GM23248 (cell line): ENCODE results near the gene FBXO15. TPM values are rescaled to one million over a fixed set of nuclear protein-coding genes. Genes with fewer than 3 reads are reported as not detected.
A peak's percentile ranks its signal among the peaks of the same experiment; 100 is the strongest.

Source experiments
- DNase-seq: peaks from one replicate; pipeline ENCODE4 v3.0.0-alpha.2; 2015
- H2AFZ ChIP-seq: fragments of 200-600 bp; sonication (generic); 2 replicates; pipeline ENCODE4 v1.6.1; 2016; ENCODE audit warnings: antibody characterized with exemption
- H3F3A ChIP-seq: fragments of 200-600 bp; sonication (generic); 2 replicates; pipeline ENCODE4 v1.6.1; 2016; ENCODE audit warnings: mild to moderate bottlenecking, antibody characterized with exemption, mixed run types; ENCODE audit not compliant: insufficient read depth
- H3K27ac ChIP-seq: fragments of 200-600 bp; sonication (generic); 2 replicates; pipeline ENCODE4 v1.5.1; 2016; ENCODE audit warnings: mild to moderate bottlenecking
- H3K27me3 ChIP-seq: fragments of 200-600 bp; sonication (generic); replicated peaks from 2 replicates; pipeline ENCODE4 v1.6.1; 2016; ENCODE audit warnings: mild to moderate bottlenecking; ENCODE audit not compliant: insufficient read depth
- H3K36me3 ChIP-seq: fragments of 200-600 bp; sonication (generic); 2 replicates; pipeline ENCODE4 v1.6.1; 2016; ENCODE audit warnings: low read depth, mild to moderate bottlenecking
- H3K4me1 ChIP-seq: fragments of 200-600 bp; sonication (generic); 2 replicates; pipeline ENCODE4 v1.6.1; 2016; ENCODE audit warnings: mild to moderate bottlenecking; ENCODE audit not compliant: insufficient read depth
- H3K4me2 ChIP-seq: fragments of 200-600 bp; sonication (generic); one replicate; pipeline ENCODE4 v1.6.1; 2016; ENCODE audit warnings: mild to moderate bottlenecking; ENCODE audit not compliant: unreplicated experiment
- H3K4me3 ChIP-seq: fragments of 200-600 bp; sonication (generic); 2 replicates; pipeline ENCODE4 v1.5.1; 2016; ENCODE audit warnings: mild to moderate bottlenecking
- H3K79me2 ChIP-seq: fragments of 200-600 bp; sonication (generic); 2 replicates; pipeline ENCODE4 v1.6.1; 2016; ENCODE audit warnings: mild to moderate bottlenecking; ENCODE audit not compliant: insufficient read depth
- H3K9ac ChIP-seq: fragments of 200-600 bp; sonication (generic); 2 replicates; pipeline ENCODE4 v1.6.1; 2016; ENCODE audit warnings: mild to moderate bottlenecking
- H3K9me2 ChIP-seq: fragments of 200-600 bp; sonication (generic); 2 replicates; pipeline ENCODE4 v1.6.1; 2016; ENCODE audit warnings: mixed run types, mild to moderate bottlenecking, moderate library complexity; ENCODE audit not compliant: insufficient read depth
- H3K9me3 ChIP-seq: fragments of 200-600 bp; sonication (generic); one replicate; pipeline ENCODE4 v1.6.1; 2017; ENCODE audit warnings: low read depth
- H4K20me1 ChIP-seq: fragments of 200-600 bp; sonication (generic); 2 replicates; pipeline ENCODE4 v1.6.0; 2016; ENCODE audit not compliant: insufficient read depth
- EZH2 ChIP-seq: fragments of 200-600 bp; sonication (generic); IDR thresholded peaks from 2 replicates; pipeline ENCODE4 v1.6.1; 2018; ENCODE audit warnings: antibody characterized with exemption, mild to moderate bottlenecking; ENCODE audit not compliant: insufficient read depth, poor library complexity, severe bottlenecking
- EZH2phosphoT487 ChIP-seq: fragments of 200-600 bp; sonication (generic); IDR thresholded peaks from 2 replicates; pipeline ENCODE4 v1.6.1; 2018; ENCODE audit warnings: antibody characterized with exemption, moderate library complexity, mild to moderate bottlenecking, low read depth; ENCODE audit not compliant: insufficient read depth
- WGBS, 2 experiments: methylation state at CpG; one replicate each; pipeline ENCODE4 v1.1.6; 2015 to 2017; ENCODE audit warnings: low lambda C conversion rate in 2 of 2, low coverage in 1 of 2; ENCODE audit errors: missing lambda C conversion rate in 2 of 2; 5-methylcytosine and 5-hydroxymethylcytosine counted together
- in situ Hi-C: fragments of 300-500 bp; cut with MboI; formaldehyde crosslinking; loops from 2 replicates; pipeline ENCODE4 v1.15.0; 2020
- polyA plus RNA-seq: library from polyadenylated mRNA; unstranded; fragments of >200 nt; fragmentation: Nextera tagmentation; extraction: Ambion mirVana; gene quantifications from 2 replicates; pipeline ENCODE4 v1.2.1, GENCODE V29; 2016
- total RNA-seq: library from RNA; depleted of rRNA; stranded (reverse); fragments of >200 nt; shearing (Covaris generic); gene quantifications from 2 replicates; pipeline ENCODE4 v1.2.3, GENCODE V29; 2014

Gene FBXO15
- total and polyA plus RNA-seq, 2 experiments from 2014 or later, result 0.22 to 1.1 TPM

GRCh38 chr18:74081966-74082741 is 65.5 kb downstream of the FBXO15 start:
- in situ Hi-C loops, result no loop called here
- Histone ChIP-seq H3K36me3 (no peaks in the 10 kb centered on the region), H3K9me2 (no peaks in the 10 kb centered on the region), H3K27ac (no peak overlapping the region), H2AFZ (peak overlapping the region; percentile 69), H3K9me3 (no peaks in the 10 kb centered on the region), H3K27me3 (peaks cover 14% of the 10 kb centered on the region), H3K4me3 (no peak overlapping the region), H3K79me2 (no peaks in the 10 kb centered on the region), H4K20me1 (no peaks in the 10 kb centered on the region), H3K4me2 (no peak overlapping the region), H3F3A (no peaks in the 10 kb centered on the region), H3K9ac (no peak overlapping the region), H3K4me1 (no peaks in the 10 kb centered on the region)
- DNase-seq, result peak; percentile 55
- TF ChIP-seq EZH2, result no peak
- no peak for TF ChIP-seq EZH2phosphoT487
- WGBS, 2 experiments, result 61 to 67% methylated on average over 13 of the region's 13 CpGs

GRCh38 chr18:74078257-74078656 is 69.4 kb downstream of the FBXO15 start:
- 51 to 53% methylated on average over 9 of the region's 9 CpGs for WGBS, 2 experiments
- in situ Hi-C loops, result no loop called here
- no peak for DNase-seq
- no peaks in the 10 kb centered on the region for H4K20me1 ChIP-seq
- no peaks in the 10 kb centered on the region for H3K9me3 ChIP-seq
- H2AFZ ChIP-seq, result no peak overlapping the region
- no peak overlapping the region for H3K4me3 ChIP-seq
- peaks cover 14% of the 10 kb centered on the region for H3K27me3 ChIP-seq
- TF ChIP-seq EZH2 (no peak), EZH2phosphoT487 (no peak)
- no peak overlapping the region for H3K27ac ChIP-seq
- H3K36me3 ChIP-seq, result no peaks in the 10 kb centered on the region
- H3K9me2 ChIP-seq, result no peaks in the 10 kb centered on the region
- no peak overlapping the region for H3K4me2 ChIP-seq
- no peak overlapping the region for H3K9ac ChIP-seq
- no peaks in the 10 kb centered on the region for H3K4me1 ChIP-seq
- H3F3A ChIP-seq, result no peaks in the 10 kb centered on the region
- H3K79me2 ChIP-seq, result no peaks in the 10 kb centered on the region

- H3K27ac ChIP-seq, result no peak overlapping the region
- TF ChIP-seq EZH2, result no peak
- TF ChIP-seq EZH2phosphoT487, result no peak
- no peaks in the 10 kb centered on the region for H3K79me2 ChIP-seq
- WGBS, 2 experiments, result 66% methylated on average over 17 of the region's 17 CpGs
- H2AFZ ChIP-seq, result no peak overlapping the region
- H3K36me3 ChIP-seq, result no peaks in the 10 kb centered on the region
- H3K9me3 ChIP-seq, result no peaks in the 10 kb centered on the region
- in situ Hi-C loops, result no loop called here
- no peaks in the 10 kb centered on the region for H4K20me1 ChIP-seq
- H3F3A ChIP-seq, result no peaks in the 10 kb centered on the region
- H3K9me2 ChIP-seq, result no peaks in the 10 kb centered on the region
- no peak overlapping the region for H3K4me2 ChIP-seq
- peaks cover 9% of the 10 kb centered on the region for H3K27me3 ChIP-seq
- H3K4me1 ChIP-seq, result no peaks in the 10 kb centered on the region
- no peak overlapping the region for H3K9ac ChIP-seq
- H3K4me3 ChIP-seq, result no peak overlapping the region
- no peak for DNase-seq
Observed at GRCh38 chr18:74074668-74075564, 72.7 kb downstream of the FBXO15 start.

- Histone ChIP-seq H3K36me3 (no peaks in the 10 kb centered on the region), H4K20me1 (no peaks in the 10 kb centered on the region), H2AFZ (no peak overlapping the region), H3K4me2 (no peak overlapping the region), H3K27ac (no peak overlapping the region), H3K4me1 (no peaks in the 10 kb centered on the region), H3K9me3 (no peaks in the 10 kb centered on the region), H3K27me3 (peaks cover 7% of the 10 kb centered on the region), H3K9me2 (no peaks in the 10 kb centered on the region), H3K4me3 (no peak overlapping the region), H3K9ac (no peak overlapping the region), H3K79me2 (no peaks in the 10 kb centered on the region), H3F3A (no peaks in the 10 kb centered on the region)
- 45 to 50% methylated on average over 10 of the region's 10 CpGs for WGBS, 2 experiments
- in situ Hi-C loops, result no loop called here
- no peak for DNase-seq
- TF ChIP-seq EZH2phosphoT487 (no peak), EZH2 (no peak)
Observed at GRCh38 chr18:74073957-74074667, 73.5 kb downstream of the FBXO15 start.
